Keratinocyte (primary cell): ENCODE measurements around the gene SEC16B. TPM values are rescaled to one million over a fixed set of nuclear protein-coding genes. Genes with fewer than 3 reads are reported as not detected.

Experiments used
- DNase-seq: peaks from one replicate; pipeline ENCODE4 v3.0.0-alpha.2; 2011; ENCODE audit warnings: low read depth, missing footprints, low spot score
- FAIRE-seq: peaks from 2 replicates; lab custom pipeline; 2011; peaks lifted over from hg19 to GRCh38; lab: Jason Lieb, UNC
- H2AFZ ChIP-seq: 2 replicates; pipeline ENCODE4 v1.6.0; 2012; ENCODE audit warnings: low read length, control low read depth, inconsistent platforms; ENCODE audit not compliant: control insufficient read depth
- H3K27ac ChIP-seq: 2 replicates; pipeline ENCODE4 v1.5.1; 2011; ENCODE audit warnings: low read length; ENCODE audit not compliant: control insufficient read depth, insufficient read depth
- H3K27me3 ChIP-seq: 3 replicates; pipeline ENCODE4 v1.6.0; 2011; ENCODE audit warnings: low read length; ENCODE audit not compliant: control insufficient read depth, insufficient read depth; ENCODE audit errors: extremely low read depth
- H3K36me3 ChIP-seq, 2 experiments: 2 replicates in 1 of 2; 3 replicates in 1 of 2; pipeline ENCODE4 v1.5.1; 2011; ENCODE audit warnings: low read length in 2 of 2, mild to moderate bottlenecking in 1 of 2; ENCODE audit not compliant: control insufficient read depth in 2 of 2, insufficient read depth in 2 of 2; ENCODE audit errors: extremely low read depth in 1 of 2
- H3K4me1 ChIP-seq: 3 replicates; pipeline ENCODE4 v1.5.1; 2011; ENCODE audit warnings: low read length; ENCODE audit not compliant: control insufficient read depth, insufficient read depth; ENCODE audit errors: extremely low read depth
- H3K4me2 ChIP-seq: 3 replicates; pipeline ENCODE4 v1.6.0; 2011; ENCODE audit warnings: low read depth, low read length; ENCODE audit not compliant: control insufficient read depth, insufficient read depth; ENCODE audit errors: extremely low read depth
- H3K4me3 ChIP-seq, 3 experiments: fragments of 200-600 bp in 1 of 3; sonication (generic) in 1 of 3; 2 replicates in 2 of 3; 3 replicates in 1 of 3; pipeline ENCODE4 v1.5.1; 2011 to 2016; ENCODE audit warnings: low read length in 3 of 3, mild to moderate bottlenecking in 3 of 3, control low read depth in 2 of 3, inconsistent platforms in 1 of 3, low read depth in 1 of 3, mixed read lengths in 1 of 3, mixed run types in 1 of 3, moderate library complexity in 1 of 3; ENCODE audit not compliant: control insufficient read depth in 2 of 3, insufficient read depth in 2 of 3; ENCODE audit errors: extremely low read depth in 1 of 3
- H3K79me2 ChIP-seq: 2 replicates; pipeline ENCODE4 v1.6.0; 2012; ENCODE audit warnings: low read length; ENCODE audit not compliant: control insufficient read depth, insufficient read depth
- H3K9ac ChIP-seq: 3 replicates; pipeline ENCODE4 v1.6.0; 2011; ENCODE audit warnings: low read length; ENCODE audit not compliant: control insufficient read depth, insufficient read depth; ENCODE audit errors: extremely low read depth
- H3K9me1 ChIP-seq: 3 replicates; pipeline ENCODE4 v1.6.0; 2011; ENCODE audit warnings: low read length; ENCODE audit not compliant: control insufficient read depth, insufficient read depth; ENCODE audit errors: extremely low read depth
- H3K9me3 ChIP-seq: 2 replicates; pipeline ENCODE4 v1.5.1; 2012; ENCODE audit warnings: low read depth, low read length; ENCODE audit not compliant: control insufficient read depth
- H4K20me1 ChIP-seq: 3 replicates; pipeline ENCODE4 v1.6.0; 2011; ENCODE audit warnings: low read length; ENCODE audit not compliant: control insufficient read depth, insufficient read depth; ENCODE audit errors: extremely low read depth
- CTCF ChIP-seq, 3 experiments: IDR thresholded peaks in 1 of 3; conservative IDR thresholded peaks in 1 of 3; optimal IDR thresholded peaks in 1 of 3; 2 replicates in 2 of 3; 3 replicates in 1 of 3; pipeline versions ENCODE3 to v1.5.1; 2011; ENCODE audit warnings: low read length in 3 of 3, mild to moderate bottlenecking in 3 of 3, moderate library complexity in 2 of 3, control low read depth in 1 of 3, inconsistent platforms in 1 of 3; ENCODE audit not compliant: insufficient read depth in 2 of 3; ENCODE audit errors: extremely low read depth in 1 of 3
- EZH2 ChIP-seq: IDR thresholded peaks from one replicate; pipeline ENCODE4 v1.6.1; 2012; ENCODE audit warnings: inconsistent platforms, mild to moderate bottlenecking, low read length, moderate library complexity
- dilution Hi-C: fragments of 300-500 bp; cut with MboI; formaldehyde crosslinking; loops from one replicate; pipeline ENCODE4 v1.7.0; 2020; ENCODE audit warnings: low sequenced_read_pairs; ENCODE audit not compliant: extremely low pct_ligation_motif_present
- polyA plus RNA-seq, 5 experiments: library from polyadenylated mRNA; depleted of rRNA in 3 of 5; stranded (reverse) in 3 of 5; stranded (forward) in 1 of 5; unstranded in 1 of 5; fragments of >200 nt; gene quantifications; 1 replicate in 1 of 5; 2 replicates in 3 of 5; 3 replicates in 1 of 5; pipeline versions ENCODE4 v1.2.1 to v1.2.3, GENCODE V29; 2011 to 2012; ENCODE audit warnings: missing spikeins in 2 of 5, low read depth in 1 of 5, low replicate concordance in 1 of 5

SEC16B gene
- polyA plus RNA-seq, 1 donor (not counting 4 experiments of a cell fraction or from before 2014, with no cell fraction given), result 1.2 TPM

GRCh38 chr1:177907000-177907399 lies 62.9 kb downstream of the SEC16B start:
- peak overlapping the region; percentile 8 for H3K27ac ChIP-seq

DNA sequence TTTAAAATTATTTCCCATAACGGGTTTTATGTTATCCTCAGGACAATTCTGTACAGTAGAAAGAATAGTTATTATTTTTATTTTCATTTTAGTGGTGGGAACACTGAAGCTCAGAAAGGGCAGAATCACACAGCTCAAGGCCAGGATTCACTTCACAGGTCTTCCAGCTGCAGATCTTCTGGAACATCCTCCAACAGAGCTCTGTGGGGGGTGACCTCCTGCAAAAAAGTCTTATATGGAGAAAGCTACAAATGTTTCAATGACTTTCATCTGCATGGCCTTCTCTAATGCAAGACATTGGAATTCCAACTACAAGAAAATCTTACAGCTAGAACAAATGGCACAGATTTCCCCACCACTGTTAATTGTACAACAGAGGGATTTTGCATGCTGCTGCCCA lies 64.2 kb downstream of the SEC16B start:
- H3K9ac ChIP-seq, result no peak overlapping the region
- DNase-seq, result no peak
- peaks cover 17% of the 10 kb centered on the region for H3K4me1 ChIP-seq
- dilution Hi-C loops, result no loop called here
- no peaks in the 10 kb centered on the region for H4K20me1 ChIP-seq
- H3K9me1 ChIP-seq, result no peaks in the 10 kb centered on the region
- H3K79me2 ChIP-seq, result no peaks in the 10 kb centered on the region
- H3K27me3 ChIP-seq, result no peaks in the 10 kb centered on the region
- H3K9me3 ChIP-seq, result no peaks in the 10 kb centered on the region
- H3K4me2 ChIP-seq, result no peak overlapping the region
- TF ChIP-seq EZH2, result no peak
- no peak for TF ChIP-seq CTCF (optimal IDR thresholded peaks at IDR 0.05 in 1 of 3, IDR thresholded peaks at IDR 0.05 in 1 of 3, conservative IDR thresholded peaks at IDR 0.05 in 1 of 3; ENCODE audit: extremely low read depth in 1 of 3, insufficient read depth in 2 of 3, low read length in 3 of 3)
- no peak overlapping the region for H2AFZ ChIP-seq
- no peaks in the 10 kb centered on the region for H3K36me3 ChIP-seq
- H3K27ac ChIP-seq, result no peak overlapping the region
- no peak for FAIRE-seq
- no peak overlapping the region for H3K4me3 ChIP-seq

More at GRCh38 chr1:177907000-177907399, 62.9 kb downstream of the SEC16B start:
- H3K4me2 ChIP-seq, result peak overlapping the region; percentile 56
- peak; percentile 96 for FAIRE-seq
- dilution Hi-C loops, result no loop called here
- TF ChIP-seq EZH2 (no peak), CTCF (optimal IDR thresholded peaks at IDR 0.05 in 1 of 3, IDR thresholded peaks at IDR 0.05 in 1 of 3, conservative IDR thresholded peaks at IDR 0.05 in 1 of 3; ENCODE audit: extremely low read depth in 1 of 3, insufficient read depth in 2 of 3, low read length in 3 of 3) (no peak)
- H3K4me1 ChIP-seq, result peaks cover 17% of the 10 kb centered on the region
- H3K4me3 ChIP-seq, result no peak overlapping the region
- no peak overlapping the region for H3K9ac ChIP-seq
- no peak for DNase-seq
- H3K9me1 ChIP-seq, result no peaks in the 10 kb centered on the region
- no peaks in the 10 kb centered on the region for H4K20me1 ChIP-seq
- peak overlapping the region; percentile 64 for H2AFZ ChIP-seq
- no peaks in the 10 kb centered on the region for H3K79me2 ChIP-seq
- H3K9me3 ChIP-seq, result no peaks in the 10 kb centered on the region
- no peaks in the 10 kb centered on the region for H3K27me3 ChIP-seq
- H3K36me3 ChIP-seq, result no peaks in the 10 kb centered on the region
